Epithelial cell of esophagus (primary cell): ENCODE results near the gene AFAP1.

Experiments used
- DNase-seq: peaks from one replicate; pipeline ENCODE4 v3.0.0; 2010; ENCODE audit warnings: low read depth
- H3K4me3 ChIP-seq: 2 replicates; pipeline ENCODE4 v1.5.1; 2011; ENCODE audit warnings: mild to moderate bottlenecking, low read length, control low read depth
- CTCF ChIP-seq: IDR thresholded peaks from 2 replicates; pipeline ENCODE4 v1.5.1; 2011; ENCODE audit warnings: low read depth, mild to moderate bottlenecking, low read length, control low read depth, inconsistent platforms; ENCODE audit not compliant: insufficient read depth; ENCODE audit errors: missing control alignments

The AFAP1 gene

DNA sequence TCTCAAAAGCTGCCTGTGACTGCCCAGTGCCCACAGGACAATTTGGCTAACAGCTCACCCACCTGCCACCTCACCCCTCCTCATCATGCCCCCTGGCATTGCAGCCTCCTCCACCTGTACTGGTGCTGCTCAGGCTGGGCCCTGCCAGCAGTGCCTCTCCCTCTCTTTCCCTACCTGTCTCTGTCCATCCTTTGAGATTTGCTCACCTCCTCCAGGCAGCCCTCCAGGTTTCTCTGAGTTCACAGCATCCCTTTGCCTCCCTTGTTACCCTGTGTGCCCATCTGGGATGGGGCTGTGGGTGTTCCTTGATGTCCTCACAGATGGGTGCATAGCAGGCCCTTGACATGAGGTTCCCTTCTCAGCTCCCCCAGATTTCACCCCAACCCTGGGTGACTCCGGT is 224.9 kb downstream of the AFAP1 start:
- H3K4me3 ChIP-seq: no peak overlapping the region
- no peak for DNase-seq
- no peak for TF ChIP-seq CTCF

- no peak for DNase-seq
- no peak overlapping the region for H3K4me3 ChIP-seq
- no peak for TF ChIP-seq CTCF
Observed at GRCh38 chr4:7714176-7714575, 225.5 kb downstream of the AFAP1 start.

DNA sequence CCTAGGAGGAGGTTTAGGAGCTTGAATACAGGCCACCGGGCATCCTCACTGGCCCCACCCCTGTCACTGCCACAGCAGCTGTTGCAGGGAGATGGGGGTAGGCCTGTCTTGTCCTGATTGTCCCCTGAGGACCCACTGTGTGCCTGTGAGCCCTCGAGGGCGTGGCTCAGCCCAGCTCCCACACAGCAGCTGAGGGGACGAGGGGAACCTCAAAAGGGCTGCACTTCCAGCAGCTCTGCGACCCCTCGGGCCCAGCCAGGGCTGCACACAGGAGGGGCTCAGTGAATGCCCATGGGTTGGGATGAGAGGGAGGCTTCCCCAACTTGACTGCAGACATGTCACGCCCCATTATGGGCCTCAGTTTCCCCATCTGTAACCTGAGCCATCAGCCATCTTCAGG is 225.9 kb downstream of the AFAP1 start:
- DNase-seq: no peak
- no peak overlapping the region for H3K4me3 ChIP-seq
- no peak for TF ChIP-seq CTCF

- no peak for DNase-seq
- H3K4me3 ChIP-seq: no peak overlapping the region
- TF ChIP-seq CTCF: no peak
Observed at GRCh38 chr4:7712021-7712671, 227.5 kb downstream of the AFAP1 start.

GRCh38 chr4:7711307-7711963 is 228.2 kb downstream of the AFAP1 start:
- no peak overlapping the region for H3K4me3 ChIP-seq
- DNase-seq: no peak
- TF ChIP-seq CTCF: no peak

DNA sequence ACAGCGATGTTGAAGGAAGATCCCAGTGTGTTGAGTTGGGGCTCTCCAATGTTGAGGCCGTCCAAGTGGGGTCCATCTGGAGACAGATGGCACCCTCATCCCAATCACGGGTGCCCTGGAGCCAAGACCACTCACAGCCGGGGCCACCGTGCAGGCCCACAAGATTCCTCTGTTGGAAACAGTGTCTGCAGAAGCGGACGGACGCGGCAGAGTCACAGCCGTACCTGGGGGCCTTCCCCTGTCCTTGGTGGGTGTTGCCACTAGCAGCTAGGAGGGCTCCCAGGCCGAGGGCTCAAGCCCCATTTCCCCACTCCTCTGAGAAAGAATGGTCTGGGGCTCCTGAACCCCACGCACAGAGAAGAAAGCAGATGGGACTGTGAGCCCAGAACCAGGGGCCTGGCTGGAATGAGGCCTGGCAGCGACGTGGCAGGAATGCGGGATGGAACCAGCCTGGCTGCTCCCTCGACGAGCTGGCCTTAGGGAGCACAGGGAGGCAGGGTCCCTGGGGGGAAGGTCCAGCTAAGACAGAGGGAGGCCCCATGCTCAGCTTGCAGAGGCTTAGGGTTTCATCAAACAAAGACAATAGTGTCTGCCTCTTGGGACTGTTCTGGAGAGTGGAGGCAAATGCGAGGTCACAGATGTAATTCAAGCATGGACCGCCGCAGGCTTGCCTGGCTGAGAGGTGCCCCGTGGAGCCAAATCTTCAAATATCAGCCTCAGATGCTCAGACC is 228.9 kb downstream of the AFAP1 start:
- DNase-seq: no peak
- no peak overlapping the region for H3K4me3 ChIP-seq
- no peak for TF ChIP-seq CTCF
